Erythroblast (primary cell): ENCODE results near the gene FRMD4A.

ENCODE experiments used
- GATA1 ChIP-seq: IDR thresholded peaks from 2 replicates; pipeline ENCODE4 v1.6.1; 2011; ENCODE audit warnings: low read depth, mild to moderate bottlenecking, control low read depth, low read length, moderate library complexity
- POLR2A ChIP-seq: IDR thresholded peaks from 2 replicates; pipeline ENCODE4 v1.6.1; 2011; ENCODE audit warnings: mild to moderate bottlenecking, low read length

- TF ChIP-seq POLR2A (no peak), GATA1 (no peak)
Observed at GRCh38 chr10:14247377-14248116, 83.2 kb downstream of the FRMD4A start.
